GM23338 (cell line): ENCODE measurements around the gene ZNF148. TPM values are rescaled to one million over a fixed set of nuclear protein-coding genes. Genes with fewer than 3 reads are reported as not detected.

Experiments used
- ATAC-seq: fragments of 200-7000 bp; cut with Tn5 transposase; 3 replicates; pipeline ENCODE4 v1.9.1; 2020
- DNase-seq: peaks from one replicate; pipeline ENCODE4 v3.0.0-alpha.2; 2015; ENCODE audit warnings: low spot score
- H2AFZ ChIP-seq: fragments of 200-600 bp; sonication (generic); 2 replicates; pipeline ENCODE4 v1.8.0; 2016; ENCODE audit warnings: antibody characterized with exemption, mild to moderate bottlenecking, moderate library complexity
- H3F3A ChIP-seq: fragments of 200-600 bp; sonication (generic); replicated peaks from 2 replicates; pipeline ENCODE4 v1.8.0; 2017; ENCODE audit warnings: antibody characterized with exemption, mixed run types, low read depth
- H3K27ac ChIP-seq: fragments of 200-600 bp; sonication (generic); 2 replicates; pipeline ENCODE4 v1.6.1; 2016; ENCODE audit warnings: low read depth
- H3K27me3 ChIP-seq: fragments of 200-600 bp; sonication (generic); 2 replicates; pipeline ENCODE4 v1.8.0; 2016; ENCODE audit warnings: mild to moderate bottlenecking, mixed run types, moderate library complexity; ENCODE audit not compliant: insufficient read depth
- H3K36me3 ChIP-seq: fragments of 200-600 bp; sonication (generic); 2 replicates; pipeline ENCODE4 v1.8.0; 2016; ENCODE audit warnings: mild to moderate bottlenecking; ENCODE audit not compliant: insufficient read depth
- H3K4me1 ChIP-seq: fragments of 200-600 bp; sonication (generic); 2 replicates; pipeline ENCODE4 v1.8.0; 2016; ENCODE audit warnings: mild to moderate bottlenecking, moderate library complexity; ENCODE audit not compliant: insufficient read depth
- H3K4me2 ChIP-seq: fragments of 200-600 bp; sonication (generic); 2 replicates; pipeline ENCODE4 v1.7.1; 2017; ENCODE audit warnings: mixed run types
- H3K4me3 ChIP-seq: fragments of 200-600 bp; sonication (generic); 2 replicates; pipeline ENCODE4 v1.6.1; 2016; ENCODE audit warnings: mixed run types
- H3K79me2 ChIP-seq: fragments of 200-600 bp; sonication (generic); replicated peaks from 2 replicates; pipeline ENCODE4 v1.8.0; 2017; ENCODE audit warnings: mild to moderate bottlenecking; ENCODE audit not compliant: insufficient read depth
- H3K9me2 ChIP-seq: fragments of 200-600 bp; sonication (generic); 2 replicates; pipeline ENCODE4 v1.8.0; 2017; ENCODE audit not compliant: insufficient read depth
- H4K20me1 ChIP-seq: fragments of 200-600 bp; sonication (generic); replicated peaks from 2 replicates; pipeline ENCODE4 v1.8.0; 2017; ENCODE audit warnings: mild to moderate bottlenecking; ENCODE audit not compliant: insufficient read depth
- H3K27ac Mint-ChIP-seq: 2 replicates; pipeline ENCODE4 v1.8.0; 2020; ENCODE audit warnings: inconsistent platforms, mild to moderate bottlenecking, moderate library complexity, mixed read lengths
- H3K27me3 Mint-ChIP-seq: 3 replicates; pipeline ENCODE4 v1.8.0; 2022; ENCODE audit warnings: low read depth, mild to moderate bottlenecking, moderate library complexity, mixed read lengths, inconsistent platforms; ENCODE audit not compliant: insufficient read depth, poor library complexity
- H3K36me3 Mint-ChIP-seq: 3 replicates; pipeline ENCODE4 v1.8.0; 2021; ENCODE audit warnings: low read depth, mild to moderate bottlenecking, inconsistent platforms, moderate library complexity, mixed read lengths
- H3K4me1 Mint-ChIP-seq: 3 replicates; pipeline ENCODE4 v1.8.0; 2020; ENCODE audit warnings: mild to moderate bottlenecking, inconsistent platforms, mixed read lengths
- H3K4me3 Mint-ChIP-seq: 3 replicates; pipeline ENCODE4 v1.8.0; 2021; ENCODE audit warnings: moderate library complexity, mild to moderate bottlenecking, inconsistent platforms, mixed read lengths
- H3K9me3 Mint-ChIP-seq: 3 replicates; pipeline ENCODE4 v1.8.0; 2020; ENCODE audit warnings: moderate library complexity, mild to moderate bottlenecking, inconsistent platforms, mixed read lengths
- CREB1 ChIP-seq: fragments of 250-450 bp; sonication (Bioruptor Pico); IDR thresholded peaks from 2 replicates; pipeline ENCODE4 v1.5.0; 2020; ENCODE audit warnings: low read depth, mild to moderate bottlenecking, moderate library complexity
- EZH2phosphoT487 ChIP-seq: fragments of 200-600 bp; sonication (generic); IDR thresholded peaks from one replicate; pipeline ENCODE4 v1.8.1; 2018; ENCODE audit warnings: antibody characterized with exemption; ENCODE audit not compliant: unreplicated experiment
- NANOG ChIP-seq: IDR thresholded peaks from 2 replicates; pipeline ENCODE4 v1.6.1; 2016; ENCODE audit warnings: antibody characterized with exemption, borderline replicate concordance
- STAT1 ChIP-seq: IDR thresholded peaks from one replicate; pipeline ENCODE4 v1.6.1; 2016; ENCODE audit warnings: antibody characterized with exemption; ENCODE audit not compliant: unreplicated experiment
- polyA plus RNA-seq: library from polyadenylated mRNA; unstranded; fragments of >200 nt; fragmentation: Nextera tagmentation; extraction: Ambion mirVana; gene quantifications from 2 replicates; pipeline ENCODE4 v1.2.1, GENCODE V29; 2016
- total RNA-seq: library from RNA; depleted of rRNA; stranded (reverse); fragments of >200 nt; shearing (Covaris generic); gene quantifications from 2 replicates; pipeline ENCODE4 v1.2.3, GENCODE V29; 2014
- TF ChIP-seq, protein P1 (sequence below): fragments of 250-450 bp; sonication (Bioruptor Pico); IDR thresholded peaks from 2 replicates; pipeline ENCODE4 v1.5.0; 2020; ENCODE audit warnings: mild to moderate bottlenecking, moderate library complexity
- TF ChIP-seq, protein P2 (sequence below), 2 experiments: fragments of 200-600 bp in 1 of 2; sonication (generic) in 1 of 2; conservative IDR thresholded peaks; 2 replicates each; pipeline versions ENCODE4 v1.5.1 to v1.6.1; 2016 to 2017; ENCODE audit warnings: antibody characterized with exemption in 2 of 2, low read depth in 2 of 2, mild to moderate bottlenecking in 2 of 2, moderate library complexity in 1 of 2

Gene ZNF148
- total and polyA plus RNA-seq, 2 experiments from 2014 or later = 13.9 to 16.9 TPM

- TF ChIP-seq, protein P1, sequence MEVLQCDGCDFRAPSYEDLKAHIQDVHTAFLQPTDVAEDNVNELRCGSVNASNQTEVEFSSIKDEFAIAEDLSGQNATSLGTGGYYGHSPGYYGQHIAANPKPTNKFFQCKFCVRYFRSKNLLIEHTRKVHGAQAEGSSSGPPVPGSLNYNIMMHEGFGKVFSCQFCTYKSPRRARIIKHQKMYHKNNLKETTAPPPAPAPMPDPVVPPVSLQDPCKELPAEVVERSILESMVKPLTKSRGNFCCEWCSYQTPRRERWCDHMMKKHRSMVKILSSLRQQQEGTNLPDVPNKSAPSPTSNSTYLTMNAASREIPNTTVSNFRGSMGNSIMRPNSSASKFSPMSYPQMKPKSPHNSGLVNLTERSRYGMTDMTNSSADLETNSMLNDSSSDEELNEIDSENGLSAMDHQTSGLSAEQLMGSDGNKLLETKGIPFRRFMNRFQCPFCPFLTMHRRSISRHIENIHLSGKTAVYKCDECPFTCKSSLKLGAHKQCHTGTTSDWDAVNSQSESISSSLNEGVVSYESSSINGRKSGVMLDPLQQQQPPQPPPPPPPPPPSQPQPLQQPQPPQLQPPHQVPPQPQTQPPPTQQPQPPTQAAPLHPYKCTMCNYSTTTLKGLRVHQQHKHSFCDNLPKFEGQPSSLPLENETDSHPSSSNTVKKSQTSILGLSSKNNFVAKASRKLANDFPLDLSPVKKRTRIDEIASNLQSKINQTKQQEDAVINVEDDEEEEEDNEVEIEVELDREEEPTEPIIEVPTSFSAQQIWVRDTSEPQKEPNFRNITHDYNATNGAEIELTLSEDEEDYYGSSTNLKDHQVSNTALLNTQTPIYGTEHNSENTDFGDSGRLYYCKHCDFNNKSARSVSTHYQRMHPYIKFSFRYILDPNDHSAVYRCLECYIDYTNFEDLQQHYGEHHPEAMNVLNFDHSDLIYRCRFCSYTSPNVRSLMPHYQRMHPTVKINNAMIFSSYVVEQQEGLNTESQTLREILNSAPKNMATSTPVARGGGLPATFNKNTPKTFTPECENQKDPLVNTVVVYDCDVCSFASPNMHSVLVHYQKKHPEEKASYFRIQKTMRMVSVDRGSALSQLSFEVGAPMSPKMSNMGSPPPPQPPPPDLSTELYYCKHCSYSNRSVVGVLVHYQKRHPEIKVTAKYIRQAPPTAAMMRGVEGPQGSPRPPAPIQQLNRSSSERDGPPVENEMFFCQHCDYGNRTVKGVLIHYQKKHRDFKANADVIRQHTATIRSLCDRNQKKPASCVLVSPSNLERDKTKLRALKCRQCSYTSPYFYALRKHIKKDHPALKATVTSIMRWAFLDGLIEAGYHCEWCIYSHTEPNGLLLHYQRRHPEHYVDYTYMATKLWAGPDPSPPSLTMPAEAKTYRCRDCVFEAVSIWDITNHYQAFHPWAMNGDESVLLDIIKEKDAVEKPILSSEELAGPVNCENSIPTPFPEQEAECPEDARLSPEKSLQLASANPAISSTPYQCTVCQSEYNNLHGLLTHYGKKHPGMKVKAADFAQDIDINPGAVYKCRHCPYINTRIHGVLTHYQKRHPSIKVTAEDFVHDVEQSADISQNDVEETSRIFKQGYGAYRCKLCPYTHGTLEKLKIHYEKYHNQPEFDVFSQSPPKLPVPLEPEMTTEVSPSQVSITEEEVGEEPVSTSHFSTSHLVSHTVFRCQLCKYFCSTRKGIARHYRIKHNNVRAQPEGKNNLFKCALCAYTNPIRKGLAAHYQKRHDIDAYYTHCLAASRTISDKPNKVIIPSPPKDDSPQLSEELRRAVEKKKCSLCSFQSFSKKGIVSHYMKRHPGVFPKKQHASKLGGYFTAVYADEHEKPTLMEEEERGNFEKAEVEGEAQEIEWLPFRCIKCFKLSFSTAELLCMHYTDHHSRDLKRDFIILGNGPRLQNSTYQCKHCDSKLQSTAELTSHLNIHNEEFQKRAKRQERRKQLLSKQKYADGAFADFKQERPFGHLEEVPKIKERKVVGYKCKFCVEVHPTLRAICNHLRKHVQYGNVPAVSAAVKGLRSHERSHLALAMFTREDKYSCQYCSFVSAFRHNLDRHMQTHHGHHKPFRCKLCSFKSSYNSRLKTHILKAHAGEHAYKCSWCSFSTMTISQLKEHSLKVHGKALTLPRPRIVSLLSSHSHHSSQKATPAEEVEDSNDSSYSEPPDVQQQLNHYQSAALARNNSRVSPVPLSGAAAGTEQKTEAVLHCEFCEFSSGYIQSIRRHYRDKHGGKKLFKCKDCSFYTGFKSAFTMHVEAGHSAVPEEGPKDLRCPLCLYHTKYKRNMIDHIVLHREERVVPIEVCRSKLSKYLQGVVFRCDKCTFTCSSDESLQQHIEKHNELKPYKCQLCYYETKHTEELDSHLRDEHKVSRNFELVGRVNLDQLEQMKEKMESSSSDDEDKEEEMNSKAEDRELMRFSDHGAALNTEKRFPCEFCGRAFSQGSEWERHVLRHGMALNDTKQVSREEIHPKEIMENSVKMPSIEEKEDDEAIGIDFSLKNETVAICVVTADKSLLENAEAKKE (CRISPR knock-in tag) = no peak
- TF ChIP-seq EZH2phosphoT487 = no peak
These were observed 171.4 kb downstream of the ZNF148 start (continued) for GRCh38 chr3:125203731-125204130.

DNA sequence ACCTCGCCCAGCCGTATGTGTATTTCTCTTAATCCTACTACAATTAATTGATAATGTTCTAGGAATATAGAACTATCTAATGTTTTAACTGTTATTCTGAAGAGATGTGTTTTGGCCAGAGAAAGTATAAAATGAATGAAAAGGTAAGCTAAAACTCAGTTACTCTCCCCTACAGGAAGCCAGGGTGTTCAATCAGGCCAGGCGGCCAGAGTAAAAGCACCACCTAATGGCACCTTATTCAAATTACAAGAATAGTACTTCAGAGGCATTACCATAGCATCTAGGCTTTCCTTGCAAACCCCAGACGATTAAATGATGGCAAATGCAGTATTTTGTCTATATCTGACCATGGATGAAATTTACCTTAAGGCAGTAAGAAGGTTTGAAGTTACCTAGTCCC, 172.9 kb downstream of the ZNF148 start:
- Histone ChIP-seq H3K4me3 (no peak overlapping the region), H4K20me1 (no peaks in the 10 kb centered on the region), H2AFZ (no peak overlapping the region), H3F3A (no peaks in the 10 kb centered on the region), H3K4me1 (no peaks in the 10 kb centered on the region), H3K9me2 (no peaks in the 10 kb centered on the region), H3K4me2 (no peak overlapping the region), H3K27ac (no peak overlapping the region), H3K79me2 (no peaks in the 10 kb centered on the region), H3K27me3 (no peaks in the 10 kb centered on the region), H3K36me3 (no peaks in the 10 kb centered on the region)
- TF ChIP-seq STAT1 (no peak), NANOG (no peak), CREB1 (CRISPR knock-in tag) (no peak)
- TF ChIP-seq, protein P2, sequence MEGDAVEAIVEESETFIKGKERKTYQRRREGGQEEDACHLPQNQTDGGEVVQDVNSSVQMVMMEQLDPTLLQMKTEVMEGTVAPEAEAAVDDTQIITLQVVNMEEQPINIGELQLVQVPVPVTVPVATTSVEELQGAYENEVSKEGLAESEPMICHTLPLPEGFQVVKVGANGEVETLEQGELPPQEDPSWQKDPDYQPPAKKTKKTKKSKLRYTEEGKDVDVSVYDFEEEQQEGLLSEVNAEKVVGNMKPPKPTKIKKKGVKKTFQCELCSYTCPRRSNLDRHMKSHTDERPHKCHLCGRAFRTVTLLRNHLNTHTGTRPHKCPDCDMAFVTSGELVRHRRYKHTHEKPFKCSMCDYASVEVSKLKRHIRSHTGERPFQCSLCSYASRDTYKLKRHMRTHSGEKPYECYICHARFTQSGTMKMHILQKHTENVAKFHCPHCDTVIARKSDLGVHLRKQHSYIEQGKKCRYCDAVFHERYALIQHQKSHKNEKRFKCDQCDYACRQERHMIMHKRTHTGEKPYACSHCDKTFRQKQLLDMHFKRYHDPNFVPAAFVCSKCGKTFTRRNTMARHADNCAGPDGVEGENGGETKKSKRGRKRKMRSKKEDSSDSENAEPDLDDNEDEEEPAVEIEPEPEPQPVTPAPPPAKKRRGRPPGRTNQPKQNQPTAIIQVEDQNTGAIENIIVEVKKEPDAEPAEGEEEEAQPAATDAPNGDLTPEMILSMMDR (conservative IDR thresholded peaks at IDR 0.05; ENCODE audit: low read depth in 2 of 2) = peak; percentile 71 to 74
- peak; percentile 92 for ATAC-seq
- no peak overlapping the region for H3K4me3 Mint-ChIP-seq
- no peak overlapping the region for H3K27ac Mint-ChIP-seq
- peaks cover 2% of the 10 kb centered on the region for H3K27me3 Mint-ChIP-seq
- H3K4me1 Mint-ChIP-seq = no peaks in the 10 kb centered on the region
- peak; percentile 75 for DNase-seq
- no peaks in the 10 kb centered on the region for H3K9me3 Mint-ChIP-seq
- H3K36me3 Mint-ChIP-seq = no peaks in the 10 kb centered on the region
